Measurements from ENCODE around the gene C12orf76.

Gene C12orf76

DNA sequence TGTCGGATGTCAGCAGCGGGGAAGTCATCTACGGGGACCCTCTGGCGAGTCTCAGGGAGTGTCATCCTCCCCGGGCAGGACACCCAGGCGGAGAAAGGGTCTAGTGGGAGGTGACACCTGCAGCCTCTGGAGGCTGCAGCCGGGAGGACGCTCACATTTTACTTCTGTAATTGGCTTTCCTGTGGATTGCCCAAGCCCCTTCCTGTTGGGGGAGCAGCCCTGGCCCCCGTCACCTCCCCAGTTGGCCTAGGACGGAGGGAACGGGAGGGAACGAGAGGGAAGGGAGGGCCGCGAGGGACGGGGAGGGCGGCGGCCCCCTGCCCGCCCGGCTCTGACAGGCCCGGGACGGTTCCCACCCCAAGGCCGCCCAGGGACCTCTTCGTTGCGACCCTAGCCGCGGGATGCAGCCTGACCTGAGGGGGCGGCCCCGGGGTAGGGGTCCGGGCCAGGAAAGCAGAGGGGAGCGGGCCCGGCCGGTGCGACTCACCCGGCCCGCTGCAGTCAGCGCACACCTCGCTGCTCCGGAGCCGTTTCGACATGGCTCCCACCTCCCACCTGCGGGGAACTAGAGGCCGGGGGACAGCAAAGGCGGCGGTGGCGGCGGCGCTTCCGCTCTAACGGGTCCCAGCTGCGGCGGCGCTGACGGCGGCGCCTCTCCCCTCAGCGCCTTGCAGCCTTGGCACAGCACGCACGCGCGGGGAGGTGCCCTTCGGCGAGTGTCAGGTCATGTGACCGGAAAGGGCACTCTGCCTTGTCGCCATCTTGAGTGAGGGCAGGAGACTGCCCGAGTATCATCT, 52.4 kb downstream of the C12orf76 start, which contains the start of gene GIT2:
GIT2 (minus strand) TSS at position 683 of the 797 bp plus-strand sequence; CDS start at position 539, 144 bp downstream.
- DNase-seq (ENCODE audit: low read depth in 2 of 2): peak; percentile 86 to 88

DNA sequence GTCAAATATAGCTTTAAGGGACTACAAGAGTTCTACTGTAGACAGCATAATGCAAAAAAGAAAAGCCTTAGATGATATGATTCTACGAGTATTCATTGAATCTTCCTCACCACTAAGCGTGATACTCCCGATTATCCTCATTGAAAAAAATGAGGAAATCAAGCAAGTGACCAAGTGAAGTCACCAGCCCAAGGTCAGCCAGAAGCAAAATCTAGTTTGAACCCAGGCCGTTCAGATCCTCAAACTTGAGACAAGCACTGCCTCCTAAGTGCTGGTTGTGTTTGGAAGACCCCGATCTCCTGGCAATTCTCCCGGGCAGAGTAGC, 53.0 kb downstream of the C12orf76 start:
- no peak for DNase-seq (ENCODE audit: low read depth in 2 of 2)

DNA sequence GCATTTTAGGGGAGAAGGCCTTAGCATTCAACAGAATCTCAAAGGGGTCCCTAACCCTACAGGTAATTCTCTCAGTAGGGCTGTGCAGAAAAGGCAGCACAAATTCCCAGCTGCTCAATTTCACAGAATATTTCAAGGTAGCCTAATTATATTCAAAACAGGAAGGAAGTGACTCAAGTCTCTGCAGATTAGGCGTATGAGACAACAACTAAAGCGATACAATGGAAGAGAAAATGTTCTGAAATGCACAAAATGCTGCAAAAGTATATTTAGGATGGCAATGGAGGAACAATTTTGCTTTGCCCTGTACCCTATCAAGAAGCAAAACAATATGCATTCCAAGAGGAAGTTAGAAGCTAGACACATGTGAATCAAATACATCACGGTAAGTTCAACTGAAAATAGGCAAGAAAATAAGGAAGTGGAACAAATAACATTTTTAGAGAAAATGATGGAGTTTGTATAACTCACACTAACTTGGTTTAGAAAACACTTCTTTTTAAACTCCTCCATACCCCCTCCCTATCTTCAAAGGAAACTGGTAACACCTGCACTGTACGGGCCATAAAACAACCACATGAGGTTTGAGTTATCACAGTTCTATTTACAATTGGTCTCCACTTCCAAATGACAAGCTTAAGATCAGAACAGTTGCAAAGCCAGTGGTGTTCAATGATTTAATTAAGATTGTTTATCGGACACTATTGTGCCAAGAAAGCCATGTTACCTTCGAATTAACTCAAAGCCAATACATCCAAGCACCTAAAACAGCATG, 53.7 kb downstream of the C12orf76 start:
- no peak for DNase-seq (ENCODE audit: low read depth in 2 of 2)

DNA sequence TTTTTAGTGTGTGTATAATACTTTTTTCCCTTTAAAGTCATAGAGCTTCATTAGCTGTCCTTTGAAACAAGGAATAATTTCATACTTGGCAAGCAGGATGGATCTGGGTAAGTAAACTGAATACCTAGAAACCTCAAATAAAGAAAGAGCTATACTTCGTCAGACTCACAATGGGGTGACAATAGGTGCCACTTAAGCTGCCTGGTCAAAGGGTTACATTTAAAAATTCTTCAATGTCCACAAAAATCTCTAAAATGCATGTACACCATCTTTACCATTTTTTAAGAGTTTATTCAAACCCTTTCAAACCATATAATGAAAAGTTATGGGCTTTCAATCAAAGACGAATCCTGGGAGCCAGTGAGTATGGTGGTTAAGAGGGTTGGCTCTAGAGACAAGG, 55.2 kb downstream of the C12orf76 start:
- DNase-seq (ENCODE audit: low read depth in 2 of 2): no peak

DNA sequence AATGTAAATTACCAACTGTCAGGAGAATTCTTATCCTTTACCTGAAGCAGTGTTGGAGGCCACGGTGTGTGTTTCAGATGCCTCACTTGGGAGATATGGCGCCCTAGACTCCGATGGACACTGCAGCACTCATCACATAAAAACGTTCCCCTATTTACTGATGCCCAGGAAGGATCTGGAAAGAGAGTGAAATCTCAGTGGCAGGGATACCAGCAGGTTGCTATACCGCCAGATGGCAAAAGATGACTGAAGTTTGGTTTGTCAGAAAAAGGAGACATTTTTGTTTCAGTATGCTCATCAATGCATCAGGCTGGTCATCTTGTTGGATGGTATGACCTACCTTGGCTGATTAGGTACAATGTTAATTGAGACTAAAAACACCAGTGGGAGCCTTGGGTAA, 56.7 kb downstream of the C12orf76 start:
- no peak for DNase-seq (ENCODE audit: low read depth in 2 of 2)

Measured in activated CD4-positive, alpha-beta T cell treated with anti-CD3 and anti-CD28 coated beads for 24 hours (primary cell).